HL-60 (cell line): Measurements from ENCODE around the gene PTGER4.

Source experiments
- DNase-seq, 2 experiments: peaks; one replicate each; pipeline ENCODE4 v3.0.0-alpha.2; 2010 to 2020; ENCODE audit warnings: low read depth in 1 of 2, low spot score in 1 of 2
- H3K27ac ChIP-seq: fragments of 250-450 bp; sonication (Bioruptor Pico); replicated peaks from 2 replicates; pipeline ENCODE4 v1.5.1; 2020; ENCODE audit warnings: mild to moderate bottlenecking, moderate library complexity
- H3K27me3 ChIP-seq: fragments of 250-450 bp; sonication (Bioruptor Pico); 2 replicates; pipeline ENCODE4 v1.5.1; 2021; ENCODE audit warnings: mild to moderate bottlenecking, moderate library complexity; ENCODE audit not compliant: insufficient read depth, poor library complexity, severe bottlenecking
- H3K4me3 ChIP-seq: replicated peaks from 2 replicates; pipeline ENCODE4 v1.5.1; 2011; ENCODE audit warnings: mild to moderate bottlenecking, control low read depth, low read length; ENCODE audit not compliant: insufficient read depth
- GABPA ChIP-seq: IDR thresholded peaks from 2 replicates; pipeline ENCODE4 v1.6.1; 2012; ENCODE audit warnings: low read depth
- POLR2AphosphoS5 ChIP-seq: IDR thresholded peaks from 2 replicates; pipeline ENCODE4 v1.6.1; 2012; ENCODE audit warnings: low read depth
- SPI1 ChIP-seq: IDR thresholded peaks from 2 replicates; pipeline ENCODE4 v1.6.1; 2012; ENCODE audit warnings: low read depth, mild to moderate bottlenecking, borderline replicate concordance
- TF ChIP-seq, protein P1 (sequence below): IDR thresholded peaks from one replicate; pipeline ENCODE4 v1.5.1; 2011; ENCODE audit warnings: low read length, control low read depth, inconsistent platforms; ENCODE audit not compliant: insufficient read depth
- TF ChIP-seq, protein P2 (sequence below): IDR thresholded peaks from 2 replicates; pipeline ENCODE4 v1.6.1; 2012; ENCODE audit warnings: low read depth; ENCODE audit not compliant: insufficient replicate concordance

PTGER4 gene

DNA sequence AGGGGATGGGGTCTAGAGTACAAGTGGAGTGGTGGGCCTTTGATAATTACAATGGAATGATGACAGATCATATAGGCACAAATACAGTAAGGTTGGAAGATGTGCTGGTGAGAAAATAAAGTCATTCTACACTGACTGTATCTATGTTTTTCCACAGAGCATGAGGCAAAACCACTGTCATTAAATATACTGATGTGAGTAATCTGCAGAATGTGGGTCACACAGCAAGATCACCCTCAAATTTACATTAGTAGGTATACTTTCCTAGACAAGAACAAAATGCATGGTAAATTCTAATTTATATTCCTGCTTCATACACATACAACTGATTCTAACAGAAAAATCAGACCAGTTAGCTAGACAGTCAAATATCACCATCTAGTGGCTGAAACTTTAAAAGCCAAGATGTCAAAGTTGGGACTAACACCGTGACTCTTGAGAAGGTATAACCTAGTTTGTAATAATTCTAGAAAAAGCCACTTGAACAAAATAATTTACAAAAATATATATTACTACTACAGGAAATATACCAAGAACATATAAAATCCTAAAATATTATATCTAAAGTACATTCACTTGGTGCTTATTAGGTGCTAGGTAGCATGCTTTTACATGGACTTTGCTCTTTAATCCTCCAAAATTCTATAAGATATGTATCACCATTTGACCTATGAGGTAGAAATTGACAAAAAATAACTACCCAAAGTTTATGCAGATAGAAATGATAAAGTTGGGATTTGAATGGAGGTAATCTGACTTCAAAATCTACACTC lies 56.6 kb downstream of the PTGER4 start:
- H3K27ac ChIP-seq: no peak overlapping the region
- peak; percentile 32 to 36 for DNase-seq
- no peak for TF ChIP-seq GABPA
- TF ChIP-seq, protein P1, sequence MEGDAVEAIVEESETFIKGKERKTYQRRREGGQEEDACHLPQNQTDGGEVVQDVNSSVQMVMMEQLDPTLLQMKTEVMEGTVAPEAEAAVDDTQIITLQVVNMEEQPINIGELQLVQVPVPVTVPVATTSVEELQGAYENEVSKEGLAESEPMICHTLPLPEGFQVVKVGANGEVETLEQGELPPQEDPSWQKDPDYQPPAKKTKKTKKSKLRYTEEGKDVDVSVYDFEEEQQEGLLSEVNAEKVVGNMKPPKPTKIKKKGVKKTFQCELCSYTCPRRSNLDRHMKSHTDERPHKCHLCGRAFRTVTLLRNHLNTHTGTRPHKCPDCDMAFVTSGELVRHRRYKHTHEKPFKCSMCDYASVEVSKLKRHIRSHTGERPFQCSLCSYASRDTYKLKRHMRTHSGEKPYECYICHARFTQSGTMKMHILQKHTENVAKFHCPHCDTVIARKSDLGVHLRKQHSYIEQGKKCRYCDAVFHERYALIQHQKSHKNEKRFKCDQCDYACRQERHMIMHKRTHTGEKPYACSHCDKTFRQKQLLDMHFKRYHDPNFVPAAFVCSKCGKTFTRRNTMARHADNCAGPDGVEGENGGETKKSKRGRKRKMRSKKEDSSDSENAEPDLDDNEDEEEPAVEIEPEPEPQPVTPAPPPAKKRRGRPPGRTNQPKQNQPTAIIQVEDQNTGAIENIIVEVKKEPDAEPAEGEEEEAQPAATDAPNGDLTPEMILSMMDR: peak; percentile 39
- TF ChIP-seq SPI1: no peak
- H3K27me3 ChIP-seq: no peaks in the 10 kb centered on the region
- no peak overlapping the region for H3K4me3 ChIP-seq

DNA sequence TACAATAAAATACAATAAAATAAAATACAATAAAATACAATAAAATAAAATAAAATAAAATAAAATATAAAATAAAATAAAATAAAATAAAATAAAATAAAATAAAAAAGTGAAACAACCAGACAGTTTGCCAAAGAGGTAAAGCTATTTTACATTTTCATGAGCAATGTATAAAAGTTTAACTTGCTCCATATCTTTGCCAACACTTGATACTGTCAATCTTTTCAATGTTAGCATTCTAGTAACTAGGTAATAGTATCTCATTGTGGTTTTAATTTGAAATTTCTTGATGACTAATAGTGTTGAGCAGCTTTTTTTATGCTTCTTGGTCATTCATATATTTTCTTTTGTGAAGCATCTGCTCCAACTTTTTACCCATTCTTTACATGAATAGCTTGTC lies 58.8 kb downstream of the PTGER4 start:
- Histone ChIP-seq H3K4me3 (no peak overlapping the region), H3K27me3 (no peaks in the 10 kb centered on the region), H3K27ac (no peak overlapping the region)
- TF ChIP-seq SPI1: no peak
- TF ChIP-seq, protein P2, sequence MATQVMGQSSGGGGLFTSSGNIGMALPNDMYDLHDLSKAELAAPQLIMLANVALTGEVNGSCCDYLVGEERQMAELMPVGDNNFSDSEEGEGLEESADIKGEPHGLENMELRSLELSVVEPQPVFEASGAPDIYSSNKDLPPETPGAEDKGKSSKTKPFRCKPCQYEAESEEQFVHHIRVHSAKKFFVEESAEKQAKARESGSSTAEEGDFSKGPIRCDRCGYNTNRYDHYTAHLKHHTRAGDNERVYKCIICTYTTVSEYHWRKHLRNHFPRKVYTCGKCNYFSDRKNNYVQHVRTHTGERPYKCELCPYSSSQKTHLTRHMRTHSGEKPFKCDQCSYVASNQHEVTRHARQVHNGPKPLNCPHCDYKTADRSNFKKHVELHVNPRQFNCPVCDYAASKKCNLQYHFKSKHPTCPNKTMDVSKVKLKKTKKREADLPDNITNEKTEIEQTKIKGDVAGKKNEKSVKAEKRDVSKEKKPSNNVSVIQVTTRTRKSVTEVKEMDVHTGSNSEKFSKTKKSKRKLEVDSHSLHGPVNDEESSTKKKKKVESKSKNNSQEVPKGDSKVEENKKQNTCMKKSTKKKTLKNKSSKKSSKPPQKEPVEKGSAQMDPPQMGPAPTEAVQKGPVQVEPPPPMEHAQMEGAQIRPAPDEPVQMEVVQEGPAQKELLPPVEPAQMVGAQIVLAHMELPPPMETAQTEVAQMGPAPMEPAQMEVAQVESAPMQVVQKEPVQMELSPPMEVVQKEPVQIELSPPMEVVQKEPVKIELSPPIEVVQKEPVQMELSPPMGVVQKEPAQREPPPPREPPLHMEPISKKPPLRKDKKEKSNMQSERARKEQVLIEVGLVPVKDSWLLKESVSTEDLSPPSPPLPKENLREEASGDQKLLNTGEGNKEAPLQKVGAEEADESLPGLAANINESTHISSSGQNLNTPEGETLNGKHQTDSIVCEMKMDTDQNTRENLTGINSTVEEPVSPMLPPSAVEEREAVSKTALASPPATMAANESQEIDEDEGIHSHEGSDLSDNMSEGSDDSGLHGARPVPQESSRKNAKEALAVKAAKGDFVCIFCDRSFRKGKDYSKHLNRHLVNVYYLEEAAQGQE: no peak
- TF ChIP-seq GABPA: no peak
- no peak for TF ChIP-seq POLR2AphosphoS5
- TF ChIP-seq, protein P1: no peak
- DNase-seq: no peak
